Measurements from ENCODE around the gene DOC2A. TPM values are rescaled to one million over a fixed set of nuclear protein-coding genes. Genes with fewer than 3 reads are reported as not detected.

Gene DOC2A
- total and polyA plus RNA-seq, 2 experiments from 2014 or later = 9.8 to 10.0 TPM

- H3K27me3 Mint-ChIP-seq (ENCODE audit: insufficient read depth, low read depth, poor library complexity) = peaks cover 13% of the 10 kb centered on the region
- H3K27ac ChIP-seq (ENCODE audit: low read depth) = peak within 1 kb of the TSS; percentile 82
- no peaks in the 10 kb centered on the region for H3K9me2 ChIP-seq (ENCODE audit: insufficient read depth)
- H3K4me3 ChIP-seq = peak within 1 kb of the TSS; percentile 94
- H3K36me3 ChIP-seq (ENCODE audit: insufficient read depth) = peaks cover 5% of the 10 kb centered on the region; the same call in 1 of the 2 replicates
- peak within 1 kb of the TSS; percentile 98 for H3K4me3 Mint-ChIP-seq
- H3K4me2 ChIP-seq = peak within 1 kb of the TSS; percentile 94
- ATAC-seq (peak; percentile 88), DNase-seq (ENCODE audit: low spot score) (peak; percentile 99)
- peaks cover 7% of the 10 kb centered on the region; the same call in 1 of the 2 replicates for H3K79me2 ChIP-seq (replicated peaks; ENCODE audit: insufficient read depth)
- no peak for TF ChIP-seq NANOG (IDR thresholded peaks at IDR 0.05; ENCODE audit: borderline replicate concordance)
- TF ChIP-seq ETS1 (IDR thresholded peaks at IDR 0.05) = peak; percentile 96
- TF ChIP-seq EZH2phosphoT487 (IDR thresholded peaks at IDR 0.05; ENCODE audit: unreplicated experiment) = no peak
- peak; percentile 89 for TF ChIP-seq POLR2AphosphoS5 (IDR thresholded peaks at IDR 0.05; ENCODE audit: low read depth)
- TF ChIP-seq ZNF114 (CRISPR knock-in tag; IDR thresholded peaks at IDR 0.05) = no peak
- TF ChIP-seq EZH2 (IDR thresholded peaks at IDR 0.05; ENCODE audit: low read depth, unreplicated experiment) = no peak
- TF ChIP-seq JUNB (IDR thresholded peaks at IDR 0.05; ENCODE audit: unreplicated experiment) = no peak
- no peak for TF ChIP-seq ZNF462 (CRISPR knock-in tag; IDR thresholded peaks at IDR 0.05)
- TF ChIP-seq CREB1 (CRISPR knock-in tag; IDR thresholded peaks at IDR 0.05; ENCODE audit: low read depth) = peak; percentile 94
- TF ChIP-seq ZNF331 (CRISPR knock-in tag; IDR thresholded peaks at IDR 0.05; ENCODE audit: low read depth) = no peak
- peaks cover 2% of the 10 kb centered on the region; the same call in 2 of the 3 replicates for H3K9me3 Mint-ChIP-seq
- peaks cover 20% of the 10 kb centered on the region for H3F3A ChIP-seq (replicated peaks; ENCODE audit: low read depth)
- H3K27me3 ChIP-seq (ENCODE audit: insufficient read depth) = no peaks in the 10 kb centered on the region
- H4K20me1 ChIP-seq (replicated peaks; ENCODE audit: insufficient read depth) = peaks cover 10% of the 10 kb centered on the region; the same call in 1 of the 2 replicates
- H3K4me1 ChIP-seq (ENCODE audit: insufficient read depth) = peaks cover 21% of the 10 kb centered on the region
- peaks cover 28% of the 10 kb centered on the region for H3K4me1 Mint-ChIP-seq
- peaks cover 36% of the 10 kb centered on the region for H3K36me3 Mint-ChIP-seq (ENCODE audit: low read depth)
- peak within 1 kb of the TSS; percentile 98 for H3K27ac Mint-ChIP-seq
- H2AFZ ChIP-seq = peak within 1 kb of the TSS; percentile 98
Measured at GRCh38 chr16:29995911-29996765, 14.7 kb downstream of the DOC2A start, which contains the start of gene INO80E. TSS of gene INO80E (plus strand) at chr16:29996241. CDS start at chr16:29996311, 70 bp downstream.

Data from GM23338 (cell line).